Smooth muscle cell (in vitro differentiated cells): Measurements from ENCODE around the gene PACRG. TPM values are rescaled to one million over a fixed set of nuclear protein-coding genes. Genes with fewer than 3 reads are reported as not detected.

Experiments
- DNase-seq: peaks from one replicate; lab custom pipeline; 2025; ENCODE audit not compliant: unreplicated experiment; lab: John Stamatoyannopoulos, UW
- H2AFZ ChIP-seq: fragments of 200-600 bp; sonication (generic); 2 replicates; pipeline ENCODE4 v1.6.0; 2016; ENCODE audit warnings: antibody characterized with exemption, low read depth, mild to moderate bottlenecking
- H3F3A ChIP-seq: fragments of 200-600 bp; sonication (generic); 2 replicates; pipeline ENCODE4 v1.6.0; 2017; ENCODE audit warnings: antibody characterized with exemption, low read depth
- H3K27ac ChIP-seq: fragments of 200-600 bp; sonication (generic); 2 replicates; pipeline ENCODE4 v1.5.1; 2016; ENCODE audit warnings: low read depth, mild to moderate bottlenecking
- H3K27me3 ChIP-seq: fragments of 200-600 bp; sonication (generic); 2 replicates; pipeline ENCODE4 v1.6.1; 2016; ENCODE audit warnings: low read depth, mild to moderate bottlenecking
- H3K36me3 ChIP-seq: fragments of 200-600 bp; sonication (generic); 2 replicates; pipeline ENCODE4 v1.5.1; 2016; ENCODE audit warnings: low read depth
- H3K4me1 ChIP-seq: fragments of 200-600 bp; sonication (generic); 2 replicates; pipeline ENCODE4 v1.5.1; 2016; ENCODE audit warnings: low read depth
- H3K4me2 ChIP-seq: fragments of 200-600 bp; sonication (generic); 2 replicates; pipeline ENCODE4 v1.6.0; 2016; ENCODE audit warnings: mild to moderate bottlenecking
- H3K4me3 ChIP-seq: fragments of 200-600 bp; sonication (generic); 2 replicates; pipeline ENCODE4 v1.5.1; 2016; ENCODE audit warnings: mild to moderate bottlenecking
- H3K79me2 ChIP-seq: fragments of 200-600 bp; sonication (generic); 2 replicates; pipeline ENCODE4 v1.6.0; 2016; ENCODE audit warnings: low read depth, mild to moderate bottlenecking
- H3K9ac ChIP-seq: fragments of 200-600 bp; sonication (generic); 2 replicates; pipeline ENCODE4 v1.6.0; 2016; ENCODE audit warnings: low read depth
- H3K9me3 ChIP-seq: fragments of 200-600 bp; sonication (generic); replicated peaks from 2 replicates; pipeline ENCODE4 v1.5.1; 2016; ENCODE audit warnings: low read depth
- H4K20me1 ChIP-seq: fragments of 200-600 bp; sonication (generic); 2 replicates; pipeline ENCODE4 v1.6.0; 2016; ENCODE audit warnings: low read depth
- WGBS: methylation state at CpG from one replicate; pipeline ENCODE4 v1.1.7; 2016; ENCODE audit warnings: low lambda C conversion rate; 5-methylcytosine and 5-hydroxymethylcytosine counted together
- polyA plus RNA-seq: library from polyadenylated mRNA; unstranded; fragments of >200 nt; fragmentation: Nextera tagmentation; extraction: Ambion mirVana; gene quantifications from 2 replicates; pipeline ENCODE4 v1.2.1, GENCODE V29; 2016
- total RNA-seq: library from RNA; depleted of rRNA; stranded (reverse); fragments of >200 nt; gene quantifications from 2 replicates; pipeline ENCODE4 v1.2.3, GENCODE V29; 2014
- TF ChIP-seq, protein P1 (sequence below): fragments of 200-600 bp; sonication (generic); IDR thresholded peaks from 2 replicates; pipeline ENCODE4 v1.5.1; 2017; ENCODE audit warnings: borderline replicate concordance, mild to moderate bottlenecking, antibody characterized with exemption; ENCODE audit not compliant: insufficient read depth, poor library complexity, severe bottlenecking

PACRG gene
- total and polyA plus RNA-seq, 2 experiments from 2014 or later, result not detected

DNA sequence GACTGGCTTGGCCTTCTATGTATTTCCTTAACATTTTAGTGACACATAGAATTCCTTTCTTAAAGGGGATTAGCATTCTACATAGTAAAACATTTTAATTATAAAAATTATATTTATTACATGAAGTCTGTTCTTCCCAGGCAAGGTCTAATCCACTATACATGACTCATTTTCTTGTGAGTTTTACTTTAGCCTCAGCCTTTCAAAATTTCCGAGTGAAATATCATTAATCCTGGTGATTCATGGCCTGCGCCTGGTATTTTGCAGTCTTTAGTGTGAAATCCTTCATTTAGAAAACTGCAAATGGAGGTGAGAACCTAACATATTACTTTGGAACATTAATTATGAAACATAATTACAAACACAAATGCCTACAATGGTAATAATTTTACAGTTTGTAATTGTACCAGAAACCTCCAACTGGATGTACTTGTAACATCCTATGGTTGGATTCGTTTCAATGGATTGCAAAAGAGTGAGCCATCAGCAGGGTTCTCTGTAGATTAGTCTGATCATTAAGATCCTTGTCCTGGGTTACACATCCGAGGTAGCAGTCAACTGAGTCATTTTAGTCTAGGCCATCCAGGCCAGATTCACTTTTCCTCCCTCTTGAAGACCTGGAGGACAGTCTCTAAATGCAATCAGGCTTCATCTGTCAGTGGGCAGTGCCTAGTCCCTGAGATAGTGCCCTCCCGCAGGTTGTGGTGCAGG, 272.0 kb downstream of the PACRG start:
- no peak overlapping the region for H3K9ac ChIP-seq
- peak overlapping the region; percentile 45 for H3K4me2 ChIP-seq
- WGBS, result 38% methylated on average over 5 of the region's 5 CpGs
- H3K4me3 ChIP-seq, result no peak overlapping the region
- DNase-seq, result no peak
- peaks cover 6% of the 10 kb centered on the region for H3F3A ChIP-seq
- H3K27ac ChIP-seq, result peak overlapping the region; percentile 86
- H3K27me3 ChIP-seq, result no peaks in the 10 kb centered on the region
- H4K20me1 ChIP-seq, result no peaks in the 10 kb centered on the region
- no peaks in the 10 kb centered on the region for H3K4me1 ChIP-seq
- H2AFZ ChIP-seq, result no peak overlapping the region
- H3K9me3 ChIP-seq, result no peaks in the 10 kb centered on the region
- TF ChIP-seq, protein P1, sequence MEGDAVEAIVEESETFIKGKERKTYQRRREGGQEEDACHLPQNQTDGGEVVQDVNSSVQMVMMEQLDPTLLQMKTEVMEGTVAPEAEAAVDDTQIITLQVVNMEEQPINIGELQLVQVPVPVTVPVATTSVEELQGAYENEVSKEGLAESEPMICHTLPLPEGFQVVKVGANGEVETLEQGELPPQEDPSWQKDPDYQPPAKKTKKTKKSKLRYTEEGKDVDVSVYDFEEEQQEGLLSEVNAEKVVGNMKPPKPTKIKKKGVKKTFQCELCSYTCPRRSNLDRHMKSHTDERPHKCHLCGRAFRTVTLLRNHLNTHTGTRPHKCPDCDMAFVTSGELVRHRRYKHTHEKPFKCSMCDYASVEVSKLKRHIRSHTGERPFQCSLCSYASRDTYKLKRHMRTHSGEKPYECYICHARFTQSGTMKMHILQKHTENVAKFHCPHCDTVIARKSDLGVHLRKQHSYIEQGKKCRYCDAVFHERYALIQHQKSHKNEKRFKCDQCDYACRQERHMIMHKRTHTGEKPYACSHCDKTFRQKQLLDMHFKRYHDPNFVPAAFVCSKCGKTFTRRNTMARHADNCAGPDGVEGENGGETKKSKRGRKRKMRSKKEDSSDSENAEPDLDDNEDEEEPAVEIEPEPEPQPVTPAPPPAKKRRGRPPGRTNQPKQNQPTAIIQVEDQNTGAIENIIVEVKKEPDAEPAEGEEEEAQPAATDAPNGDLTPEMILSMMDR, result no peak
- no peaks in the 10 kb centered on the region for H3K79me2 ChIP-seq
- H3K36me3 ChIP-seq, result no peaks in the 10 kb centered on the region

DNA sequence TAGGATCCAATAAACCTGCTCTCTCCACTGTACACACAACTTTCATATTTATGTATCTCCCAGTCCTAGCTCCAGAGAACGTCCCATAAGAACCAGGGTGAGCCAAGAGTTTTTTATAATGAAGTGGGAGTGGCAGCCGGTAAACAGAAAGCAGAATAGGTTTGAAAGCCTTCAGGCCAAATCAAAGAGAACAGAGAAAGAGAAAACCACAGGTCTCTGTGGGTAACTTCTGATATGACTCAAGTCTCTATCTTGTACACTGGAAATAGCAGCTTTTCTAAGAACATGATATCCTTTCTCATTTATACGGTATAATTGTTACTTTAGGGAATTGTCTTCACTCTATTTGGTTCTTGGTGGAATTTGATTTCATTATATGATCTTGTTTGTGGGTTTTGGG, 273.6 kb downstream of the PACRG start:
- Histone ChIP-seq H3K4me3 (no peak overlapping the region), H3K27ac (peak overlapping the region; percentile 4), H2AFZ (no peak overlapping the region), H3K79me2 (no peaks in the 10 kb centered on the region), H3K36me3 (no peaks in the 10 kb centered on the region), H3K4me1 (no peaks in the 10 kb centered on the region), H3K27me3 (no peaks in the 10 kb centered on the region), H3F3A (peaks cover 6% of the 10 kb centered on the region), H4K20me1 (no peaks in the 10 kb centered on the region), H3K9me3 (no peaks in the 10 kb centered on the region), H3K4me2 (no peak overlapping the region), H3K9ac (no peak overlapping the region)
- 57% methylated on average over 3 of the region's 3 CpGs for WGBS
- no peak for DNase-seq
- TF ChIP-seq, protein P1, result no peak

DNA sequence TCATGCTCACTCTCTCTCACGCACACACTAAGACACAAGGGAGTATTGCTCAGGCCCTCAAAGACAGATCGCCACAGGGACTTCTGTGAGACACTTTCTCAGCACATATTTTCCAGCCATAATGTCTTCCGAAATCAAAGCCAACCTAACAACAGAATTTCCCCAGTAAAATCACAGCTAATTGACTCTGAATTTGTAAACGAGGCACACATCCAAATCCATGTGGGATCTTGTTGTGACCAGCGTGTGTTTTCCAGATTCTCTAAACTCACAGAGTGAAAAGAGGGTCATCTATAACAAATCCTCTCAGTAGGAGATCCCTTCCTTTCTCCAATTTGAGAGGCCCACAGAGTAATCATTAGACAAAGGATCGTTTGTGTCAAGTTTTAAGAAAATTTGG, 280.4 kb downstream of the PACRG start:
- Histone ChIP-seq H3K36me3 (no peaks in the 10 kb centered on the region), H3K9ac (no peak overlapping the region), H2AFZ (no peak overlapping the region), H3K79me2 (no peaks in the 10 kb centered on the region), H3F3A (no peaks in the 10 kb centered on the region), H3K27ac (no peak overlapping the region), H3K4me3 (no peak overlapping the region), H3K4me2 (no peak overlapping the region), H4K20me1 (no peaks in the 10 kb centered on the region), H3K9me3 (no peaks in the 10 kb centered on the region), H3K4me1 (no peaks in the 10 kb centered on the region), H3K27me3 (no peaks in the 10 kb centered on the region)
- WGBS, result 84% methylated on average over 6 of the region's 6 CpGs
- no peak for DNase-seq
- TF ChIP-seq, protein P1, result no peak

DNA sequence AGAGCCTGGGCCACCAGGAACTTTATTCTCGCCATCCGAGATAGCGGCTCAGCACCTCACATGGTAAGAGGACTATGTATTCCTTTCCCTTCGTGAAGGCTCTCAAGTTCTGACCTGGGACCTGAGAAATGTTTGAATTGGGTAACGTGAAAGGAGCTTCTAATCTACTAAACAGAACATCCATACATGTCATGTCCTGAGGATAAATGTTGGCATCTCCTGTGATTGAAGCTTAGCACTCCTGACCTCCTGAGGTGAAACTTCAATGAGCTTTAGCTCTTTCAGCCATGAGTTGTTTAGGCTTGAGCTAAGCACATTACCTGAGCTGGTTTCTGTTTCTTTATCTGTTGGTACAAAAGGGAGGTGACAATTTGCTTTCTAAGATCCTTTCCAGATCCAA, 280.9 kb downstream of the PACRG start:
- no peak for DNase-seq
- Histone ChIP-seq H3K4me3 (no peak overlapping the region), H3K9ac (no peak overlapping the region), H3K36me3 (no peaks in the 10 kb centered on the region), H2AFZ (no peak overlapping the region), H4K20me1 (no peaks in the 10 kb centered on the region), H3K4me1 (no peaks in the 10 kb centered on the region), H3K27ac (no peak overlapping the region), H3K79me2 (no peaks in the 10 kb centered on the region), H3K9me3 (no peaks in the 10 kb centered on the region), H3K27me3 (no peaks in the 10 kb centered on the region), H3K4me2 (no peak overlapping the region), H3F3A (no peaks in the 10 kb centered on the region)
- 94% methylated on average over 5 of the region's 5 CpGs for WGBS
- TF ChIP-seq, protein P1, result no peak
